ENCODE measurements around the gene IQGAP1. TPM values are rescaled to one million over a fixed set of nuclear protein-coding genes. Genes with fewer than 3 reads are reported as not detected.

Gene IQGAP1
- total RNA-seq, 1 experiment from 2014 or later, result 72.4 TPM

DNA sequence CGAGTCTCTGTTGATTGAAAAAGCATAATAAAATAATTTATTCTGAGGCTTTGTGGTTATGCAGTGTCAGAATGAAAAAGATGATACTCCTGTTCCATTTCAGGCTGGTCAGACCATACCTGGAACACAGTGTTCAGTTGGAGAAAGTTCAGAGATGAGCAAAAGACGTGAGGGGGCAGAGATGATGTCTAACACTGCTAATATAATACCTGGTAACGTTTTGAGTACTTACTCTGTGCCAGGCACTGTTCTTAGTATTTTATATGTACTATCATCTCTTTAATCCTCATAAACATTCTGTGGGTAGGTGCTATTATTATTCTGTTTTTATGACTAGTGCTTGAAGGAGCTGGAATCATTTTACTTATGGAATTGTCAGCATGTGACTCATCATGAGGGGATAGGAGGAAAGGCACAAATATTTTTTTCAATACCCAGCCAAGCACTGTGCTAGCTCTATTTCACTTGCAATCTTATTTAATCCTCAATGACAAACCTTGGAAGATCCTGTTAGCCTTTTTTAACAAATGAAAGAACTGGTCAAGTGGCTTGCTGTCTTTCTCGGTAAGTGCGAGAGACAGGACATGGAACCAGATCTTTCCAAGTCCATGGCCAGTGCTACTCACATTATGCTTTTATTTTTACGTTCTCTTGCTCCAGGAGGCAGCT, 31.8 kb downstream of the IQGAP1 start:
- H3K4me1 ChIP-seq (ENCODE audit: insufficient read depth, low read length), result peaks cover 11% of the 10 kb centered on the region
- no peak overlapping the region for H4K91ac ChIP-seq (ENCODE audit: insufficient read length, low read depth, low read length)
- H2BK120ac ChIP-seq (ENCODE audit: low read depth, low read length, poor library complexity, severe bottlenecking), result no peak overlapping the region
- H3K27ac ChIP-seq (ENCODE audit: insufficient read length, low read depth, low read length), result no peak overlapping the region
- H3K14ac ChIP-seq (ENCODE audit: insufficient read depth, low read length), result no peak overlapping the region
- peaks cover 17% of the 10 kb centered on the region; the same call in 1 of the 2 replicates for H3K79me2 ChIP-seq (ENCODE audit: insufficient read depth, low read length)
- H3K27me3 ChIP-seq (ENCODE audit: insufficient read depth, low read length), result no peaks in the 10 kb centered on the region
- no peak overlapping the region for H2BK20ac ChIP-seq (ENCODE audit: low read depth, low read length, poor library complexity, severe bottlenecking)
- Mint-ChIP-seq H3K36me3 (ENCODE audit: insufficient read depth in 1 of 3, low read depth in 3 of 3) (peaks cover 3 to 12% (median 9%) of the 10 kb centered on the region in 3 experiments; a peak in 4 of 7 replicates), H3K4me3 (no peak overlapping the region; a peak in 1 of 5 replicates), H3K27me3 (ENCODE audit: low read depth) (no peaks in the 10 kb centered on the region), H3K4me1 (peaks cover 22 to 25% of the 10 kb centered on the region in 2 experiments), H3K9me3 (peaks cover 2 to 6% of the 10 kb centered on the region in 2 experiments; a peak in 3 of 5 replicates), H3K27ac (peak overlapping the region; percentile 55 to 80 (median 77); a peak in 5 of 7 replicates)
- no peaks in the 10 kb centered on the region for H3K23me2 ChIP-seq (ENCODE audit: insufficient read length, low read depth, low read length, poor library complexity, severe bottlenecking)
- H3K56ac ChIP-seq (ENCODE audit: insufficient read length, low read depth, low read length), result no peak overlapping the region
- no peak overlapping the region for H2BK5ac ChIP-seq (ENCODE audit: insufficient read length, low read length)
- no peak overlapping the region for H3K4ac ChIP-seq (ENCODE audit: low read depth, low read length)
- H2AK5ac ChIP-seq (ENCODE audit: insufficient read length, low read length), result no peak overlapping the region
- H3K79me1 ChIP-seq (ENCODE audit: insufficient read depth, low read depth, low read length, poor library complexity, severe bottlenecking), result peaks cover 9% of the 10 kb centered on the region
- TF ChIP-seq, protein P1, sequence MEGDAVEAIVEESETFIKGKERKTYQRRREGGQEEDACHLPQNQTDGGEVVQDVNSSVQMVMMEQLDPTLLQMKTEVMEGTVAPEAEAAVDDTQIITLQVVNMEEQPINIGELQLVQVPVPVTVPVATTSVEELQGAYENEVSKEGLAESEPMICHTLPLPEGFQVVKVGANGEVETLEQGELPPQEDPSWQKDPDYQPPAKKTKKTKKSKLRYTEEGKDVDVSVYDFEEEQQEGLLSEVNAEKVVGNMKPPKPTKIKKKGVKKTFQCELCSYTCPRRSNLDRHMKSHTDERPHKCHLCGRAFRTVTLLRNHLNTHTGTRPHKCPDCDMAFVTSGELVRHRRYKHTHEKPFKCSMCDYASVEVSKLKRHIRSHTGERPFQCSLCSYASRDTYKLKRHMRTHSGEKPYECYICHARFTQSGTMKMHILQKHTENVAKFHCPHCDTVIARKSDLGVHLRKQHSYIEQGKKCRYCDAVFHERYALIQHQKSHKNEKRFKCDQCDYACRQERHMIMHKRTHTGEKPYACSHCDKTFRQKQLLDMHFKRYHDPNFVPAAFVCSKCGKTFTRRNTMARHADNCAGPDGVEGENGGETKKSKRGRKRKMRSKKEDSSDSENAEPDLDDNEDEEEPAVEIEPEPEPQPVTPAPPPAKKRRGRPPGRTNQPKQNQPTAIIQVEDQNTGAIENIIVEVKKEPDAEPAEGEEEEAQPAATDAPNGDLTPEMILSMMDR (conservative IDR thresholded peaks at IDR 0.05), result no peak
- WGBS (ENCODE audit: extremely low coverage, insufficient read length, low lambda C conversion rate), result no CpG with 5 or more reads among the region's 6 CpGs
- no peak overlapping the region for H3K9ac ChIP-seq (ENCODE audit: extremely low read depth, insufficient read length, low read length)
- no peak overlapping the region for H3K4me2 ChIP-seq (ENCODE audit: insufficient read depth, insufficient read length, low read length)
- no peaks in the 10 kb centered on the region for H3K9me3 ChIP-seq (ENCODE audit: control insufficient read depth, low read depth, low read length)
- DNase-seq, result no peak
- H3K18ac ChIP-seq (ENCODE audit: insufficient read length, low read depth, low read length), result no peak overlapping the region
- H2BK12ac ChIP-seq (ENCODE audit: insufficient read length, low read depth, low read length), result no peak overlapping the region
- H3T11ph ChIP-seq (ENCODE audit: low read length), result no peak overlapping the region
- H4K20me1 ChIP-seq (ENCODE audit: control insufficient read depth, insufficient read depth, insufficient read length), result no peaks in the 10 kb centered on the region
- H4K5ac ChIP-seq (ENCODE audit: insufficient read length, low read depth, low read length), result no peak overlapping the region
- no peak overlapping the region for H4K8ac ChIP-seq (replicated peaks; ENCODE audit: insufficient read length, low read depth, low read length)
- no peak overlapping the region for H2BK15ac ChIP-seq (ENCODE audit: low read depth, low read length)
- H3K23ac ChIP-seq (ENCODE audit: insufficient read length, low read depth, low read length), result no peak overlapping the region
- no peak overlapping the region for H2AFZ ChIP-seq (ENCODE audit: low read length)

Measured in H9 (cell line).